ENCODE data around the gene PRR23C.

DNA sequence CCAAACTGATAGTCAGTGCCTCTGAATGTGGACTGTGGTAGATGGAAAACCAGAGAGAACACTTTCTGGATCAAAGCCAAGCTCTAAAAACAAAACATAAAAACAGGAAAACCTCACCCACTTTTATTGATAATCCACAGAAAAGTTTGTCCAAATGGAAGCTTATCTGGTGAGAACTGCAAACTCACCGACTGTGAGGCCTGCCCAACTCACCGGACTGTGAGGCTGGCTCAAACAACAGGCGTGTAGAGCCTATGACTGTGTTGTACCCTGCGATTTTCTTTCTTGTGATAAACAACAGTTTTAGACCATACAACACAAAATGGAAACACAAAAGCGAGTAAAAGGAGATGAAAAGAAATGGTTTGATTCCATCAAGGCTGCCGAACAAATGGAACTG lies 7.2 kb downstream of the PRR23C start:
- no peak for TF ChIP-seq POLR2AphosphoS5 (IDR thresholded peaks at IDR 0.05; ENCODE audit: insufficient read depth in 1 of 2, low read depth in 1 of 2)
- TF ChIP-seq, protein P1, sequence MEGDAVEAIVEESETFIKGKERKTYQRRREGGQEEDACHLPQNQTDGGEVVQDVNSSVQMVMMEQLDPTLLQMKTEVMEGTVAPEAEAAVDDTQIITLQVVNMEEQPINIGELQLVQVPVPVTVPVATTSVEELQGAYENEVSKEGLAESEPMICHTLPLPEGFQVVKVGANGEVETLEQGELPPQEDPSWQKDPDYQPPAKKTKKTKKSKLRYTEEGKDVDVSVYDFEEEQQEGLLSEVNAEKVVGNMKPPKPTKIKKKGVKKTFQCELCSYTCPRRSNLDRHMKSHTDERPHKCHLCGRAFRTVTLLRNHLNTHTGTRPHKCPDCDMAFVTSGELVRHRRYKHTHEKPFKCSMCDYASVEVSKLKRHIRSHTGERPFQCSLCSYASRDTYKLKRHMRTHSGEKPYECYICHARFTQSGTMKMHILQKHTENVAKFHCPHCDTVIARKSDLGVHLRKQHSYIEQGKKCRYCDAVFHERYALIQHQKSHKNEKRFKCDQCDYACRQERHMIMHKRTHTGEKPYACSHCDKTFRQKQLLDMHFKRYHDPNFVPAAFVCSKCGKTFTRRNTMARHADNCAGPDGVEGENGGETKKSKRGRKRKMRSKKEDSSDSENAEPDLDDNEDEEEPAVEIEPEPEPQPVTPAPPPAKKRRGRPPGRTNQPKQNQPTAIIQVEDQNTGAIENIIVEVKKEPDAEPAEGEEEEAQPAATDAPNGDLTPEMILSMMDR (IDR thresholded peaks at IDR 0.05) = no peak

Data from vagina (tissue), 2 donors.